HEK293 (cell line): ENCODE measurements around the gene SSTR1.

Source experiments
- CTCF ChIA-PET: fragments of 350-600 bp; formaldehyde crosslinking; extraction: SDS; loops from one replicate; lab custom pipeline; 2021; ENCODE audit warnings: antibody characterized with exemption; lab: Yijun Ruan, JAX
- POLR2A ChIA-PET: fragments of 300-600 bp; formaldehyde crosslinking; extraction: SDS; loops from one replicate; lab custom pipeline; 2020; ENCODE audit warnings: antibody characterized with exemption, inconsistent platforms; lab: Yijun Ruan, JAX
- H3K27ac ChIP-seq: fragments of 200-500 bp; sonication (Bioruptor generic); 2 replicates; pipeline ENCODE4 v1.5.1; 2014; ENCODE audit warnings: low read depth, low read length, control low read depth, inconsistent platforms; ENCODE audit errors: extremely low read depth
- H3K36me3 ChIP-seq, 2 experiments: fragments of 200-500 bp in 1 of 2; sonication (Bioruptor generic) in 1 of 2; 1 replicate in 1 of 2; 2 replicates in 1 of 2; pipeline ENCODE4 v1.5.1; 2014 to 2017; ENCODE audit warnings: inconsistent platforms in 2 of 2, low read length in 2 of 2; ENCODE audit not compliant: control insufficient read depth in 2 of 2, insufficient read depth in 1 of 2
- H3K4me1 ChIP-seq: fragments of 200-500 bp; sonication (Bioruptor generic); 2 replicates; pipeline ENCODE4 v1.5.1; 2014; ENCODE audit warnings: mild to moderate bottlenecking, low read length, inconsistent platforms; ENCODE audit not compliant: control insufficient read depth, insufficient read depth
- H3K4me3 ChIP-seq: 2 replicates; pipeline ENCODE4 v1.5.1; 2011; ENCODE audit warnings: low read depth, mild to moderate bottlenecking, control low read depth, low read length, moderate library complexity
- H3K9me3 ChIP-seq: fragments of 200-500 bp; sonication (Bioruptor generic); 2 replicates; pipeline ENCODE4 v1.5.1; 2014; ENCODE audit warnings: low read depth, low read length, inconsistent platforms; ENCODE audit not compliant: control insufficient read depth, insufficient read depth
- GLI4 ChIP-seq: fragments of 450-650 bp; formaldehyde crosslinking; IDR thresholded peaks from 2 replicates; pipeline ENCODE4 v1.5.1; 2016; ENCODE audit warnings: missing biosample characterization, missing genetic modification characterization
- INSM2 ChIP-seq: fragments of 450-650 bp; formaldehyde crosslinking; IDR thresholded peaks from 2 replicates; pipeline ENCODE4 v1.5.1; 2016; ENCODE audit warnings: missing biosample characterization, missing genetic modification characterization
- KLF16 ChIP-seq: fragments of 450-650 bp; formaldehyde crosslinking; IDR thresholded peaks from 2 replicates; pipeline ENCODE4 v1.5.1; 2017; ENCODE audit warnings: missing biosample characterization, missing genetic modification characterization
- MEIS1 ChIP-seq: sonication (generic); formaldehyde crosslinking; IDR thresholded peaks from 2 replicates; pipeline ENCODE4 v1.8.1; 2022; ENCODE audit warnings: missing genetic modification reagents, mild to moderate bottlenecking, borderline replicate concordance
- SP7 ChIP-seq: fragments of 450-650 bp; formaldehyde crosslinking; IDR thresholded peaks from 2 replicates; pipeline ENCODE4 v1.5.1; 2016; ENCODE audit warnings: missing biosample characterization, missing genetic modification characterization
- ZNF146 ChIP-seq: fragments of 450-650 bp; formaldehyde crosslinking; IDR thresholded peaks from 2 replicates; pipeline ENCODE4 v1.5.1; 2016; ENCODE audit warnings: missing biosample characterization, missing genetic modification characterization
- ZNF174 ChIP-seq: fragments of 450-650 bp; formaldehyde crosslinking; IDR thresholded peaks from 2 replicates; pipeline ENCODE4 v1.5.0; 2017; ENCODE audit warnings: missing biosample characterization, mild to moderate bottlenecking, missing genetic modification characterization
- ZNF202 ChIP-seq: fragments of 450-650 bp; formaldehyde crosslinking; IDR thresholded peaks from 2 replicates; pipeline ENCODE4 v1.5.1; 2016; ENCODE audit warnings: missing biosample characterization, missing genetic modification characterization, borderline replicate concordance
- ZNF248 ChIP-seq: fragments of 450-650 bp; formaldehyde crosslinking; IDR thresholded peaks from 2 replicates; pipeline ENCODE4 v1.5.1; 2017; ENCODE audit warnings: missing biosample characterization, missing genetic modification characterization
- ZNF366 ChIP-seq: fragments of 450-650 bp; formaldehyde crosslinking; conservative IDR thresholded peaks from 2 replicates; pipeline ENCODE4 v1.5.1; 2016; ENCODE audit warnings: missing biosample characterization, missing genetic modification characterization
- ZNF398 ChIP-seq: fragments of 450-650 bp; formaldehyde crosslinking; IDR thresholded peaks from 2 replicates; pipeline ENCODE4 v1.5.1; 2017; ENCODE audit warnings: missing biosample characterization, missing genetic modification characterization
- ZNF521 ChIP-seq: fragments of 450-650 bp; formaldehyde crosslinking; IDR thresholded peaks from 2 replicates; pipeline ENCODE4 v1.5.1; 2017; ENCODE audit warnings: missing biosample characterization, mild to moderate bottlenecking, missing genetic modification characterization
- ZNF701 ChIP-seq: fragments of 450-650 bp; formaldehyde crosslinking; IDR thresholded peaks from 2 replicates; pipeline ENCODE4 v1.5.1; 2016; ENCODE audit warnings: missing biosample characterization, missing genetic modification characterization
- ZNF776 ChIP-seq: fragments of 450-650 bp; formaldehyde crosslinking; IDR thresholded peaks from 2 replicates; pipeline ENCODE4 v1.5.0; 2017; ENCODE audit warnings: missing biosample characterization, missing genetic modification characterization, borderline replicate concordance
- ZSCAN16 ChIP-seq: fragments of 450-650 bp; formaldehyde crosslinking; IDR thresholded peaks from 2 replicates; pipeline ENCODE4 v1.5.1; 2016; ENCODE audit warnings: missing biosample characterization, missing genetic modification characterization
- TF ChIP-seq, protein P1 (sequence below): fragments of 450-650 bp; formaldehyde crosslinking; IDR thresholded peaks from 2 replicates; pipeline ENCODE4 v1.5.1; 2016; ENCODE audit warnings: missing biosample characterization, missing genetic modification characterization
- TF ChIP-seq, protein P2 (sequence below): fragments of 450-650 bp; formaldehyde crosslinking; IDR thresholded peaks from 2 replicates; pipeline ENCODE4 v1.5.1; 2017; ENCODE audit warnings: missing biosample characterization, mild to moderate bottlenecking, missing genetic modification characterization, moderate library complexity
- TF ChIP-seq, protein P3 (sequence below): fragments of 450-650 bp; formaldehyde crosslinking; IDR thresholded peaks from 2 replicates; pipeline ENCODE4 v1.5.1; 2016; ENCODE audit warnings: missing biosample characterization, missing genetic modification characterization

Gene SSTR1

GRCh38 chr14:38209572-38210557 lies 2.2 kb downstream of the SSTR1 start:
- POLR2A ChIA-PET: no interaction called here
- Histone ChIP-seq H3K4me3 (no peak overlapping the region; the same call in none of the 2 replicates), H3K36me3 (no peaks in the 10 kb centered on the region)
- no peak for TF ChIP-seq SP7 (tag by site-specific recombination)
- 0 out of 2 replicates have a peak, but pooled peaks have one; percentile 15 for TF ChIP-seq ZNF202 (tag by site-specific recombination)
- TF ChIP-seq, all 188 proteins: peak for 1
- Histone ChIP-seq H3K4me1 (no peaks in the 10 kb centered on the region; the same call in 1 of the 2 replicates), H3K9me3 (peaks cover 3% of the 10 kb centered on the region; the same call in 1 of the 2 replicates), H3K27ac (no peak overlapping the region)
- CTCF ChIA-PET: interaction anchor here (0.6 to 0.9 kb wide), 2 partner anchors 28 to 1448 kb away, joined by 3 read pairs; no protein-coding TSS in a partner anchor

- no peak overlapping the region; the same call in 1 of the 2 replicates for H3K4me3 ChIP-seq
- ChIA-PET CTCF (interaction anchor here (0.6 to 0.9 kb wide), 2 partner anchors 29 to 1449 kb away, joined by 3 read pairs; no protein-coding TSS in a partner anchor), POLR2A (no interaction called here)
- TF ChIP-seq ZNF248 (no peak), GLI4 (tag by site-specific recombination) (no peak), ZNF174 (no peak), KLF16 (tag by site-specific recombination) (no peak), ZNF776 (tag by site-specific recombination) (no peak), INSM2 (no peak)
- H3K36me3 ChIP-seq: no peaks in the 10 kb centered on the region
- no peaks in the 10 kb centered on the region; the same call in 1 of the 2 replicates for H3K4me1 ChIP-seq
- peaks cover 3% of the 10 kb centered on the region; the same call in 1 of the 2 replicates for H3K9me3 ChIP-seq
- no peak overlapping the region for H3K27ac ChIP-seq
Measured at GRCh38 chr14:38210587-38211216, 3.0 kb downstream of the SSTR1 start.

DNA sequence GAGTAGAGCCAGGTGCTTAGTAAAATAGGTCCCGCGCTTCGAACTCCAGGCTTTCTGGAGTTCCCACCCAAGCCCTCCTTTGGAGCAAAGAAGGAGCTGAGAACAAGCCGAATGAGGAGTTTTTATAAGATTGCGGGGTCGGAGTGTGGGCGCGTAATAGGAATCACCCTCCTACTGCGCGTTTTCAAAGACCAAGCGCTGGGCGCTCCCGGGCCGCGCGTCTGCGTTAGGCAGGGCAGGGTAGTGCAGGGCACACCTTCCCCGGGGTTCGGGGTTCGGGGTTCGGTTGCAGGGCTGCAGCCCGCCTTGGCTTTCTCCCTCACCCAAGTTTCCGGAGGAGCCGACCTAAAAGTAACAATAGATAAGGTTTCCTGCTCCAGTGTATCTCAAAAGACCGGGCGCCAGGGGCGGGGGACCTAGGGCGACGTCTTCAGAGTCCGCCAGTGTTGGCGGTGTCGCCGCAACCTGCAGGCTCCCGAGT lies 3.6 kb downstream of the SSTR1 start:
- ChIA-PET CTCF (interaction anchor here (0.6 kb wide), 1 partner anchor 666 kb away, joined by 3 read pairs; no protein-coding TSS in a partner anchor), POLR2A (no interaction called here)
- H3K36me3 ChIP-seq: no peaks in the 10 kb centered on the region
- H3K27ac ChIP-seq: no peak overlapping the region
- no peaks in the 10 kb centered on the region; the same call in 1 of the 2 replicates for H3K4me1 ChIP-seq
- no peaks in the 10 kb centered on the region for H3K9me3 ChIP-seq
- H3K4me3 ChIP-seq: no peak overlapping the region
- no peak for TF ChIP-seq ZNF521
- TF ChIP-seq, protein P1, sequence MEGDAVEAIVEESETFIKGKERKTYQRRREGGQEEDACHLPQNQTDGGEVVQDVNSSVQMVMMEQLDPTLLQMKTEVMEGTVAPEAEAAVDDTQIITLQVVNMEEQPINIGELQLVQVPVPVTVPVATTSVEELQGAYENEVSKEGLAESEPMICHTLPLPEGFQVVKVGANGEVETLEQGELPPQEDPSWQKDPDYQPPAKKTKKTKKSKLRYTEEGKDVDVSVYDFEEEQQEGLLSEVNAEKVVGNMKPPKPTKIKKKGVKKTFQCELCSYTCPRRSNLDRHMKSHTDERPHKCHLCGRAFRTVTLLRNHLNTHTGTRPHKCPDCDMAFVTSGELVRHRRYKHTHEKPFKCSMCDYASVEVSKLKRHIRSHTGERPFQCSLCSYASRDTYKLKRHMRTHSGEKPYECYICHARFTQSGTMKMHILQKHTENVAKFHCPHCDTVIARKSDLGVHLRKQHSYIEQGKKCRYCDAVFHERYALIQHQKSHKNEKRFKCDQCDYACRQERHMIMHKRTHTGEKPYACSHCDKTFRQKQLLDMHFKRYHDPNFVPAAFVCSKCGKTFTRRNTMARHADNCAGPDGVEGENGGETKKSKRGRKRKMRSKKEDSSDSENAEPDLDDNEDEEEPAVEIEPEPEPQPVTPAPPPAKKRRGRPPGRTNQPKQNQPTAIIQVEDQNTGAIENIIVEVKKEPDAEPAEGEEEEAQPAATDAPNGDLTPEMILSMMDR (tag by site-specific recombination): no peak
- TF ChIP-seq ZNF146 (tag by site-specific recombination): no peak
- no peak for TF ChIP-seq MEIS1
- TF ChIP-seq, protein P2, sequence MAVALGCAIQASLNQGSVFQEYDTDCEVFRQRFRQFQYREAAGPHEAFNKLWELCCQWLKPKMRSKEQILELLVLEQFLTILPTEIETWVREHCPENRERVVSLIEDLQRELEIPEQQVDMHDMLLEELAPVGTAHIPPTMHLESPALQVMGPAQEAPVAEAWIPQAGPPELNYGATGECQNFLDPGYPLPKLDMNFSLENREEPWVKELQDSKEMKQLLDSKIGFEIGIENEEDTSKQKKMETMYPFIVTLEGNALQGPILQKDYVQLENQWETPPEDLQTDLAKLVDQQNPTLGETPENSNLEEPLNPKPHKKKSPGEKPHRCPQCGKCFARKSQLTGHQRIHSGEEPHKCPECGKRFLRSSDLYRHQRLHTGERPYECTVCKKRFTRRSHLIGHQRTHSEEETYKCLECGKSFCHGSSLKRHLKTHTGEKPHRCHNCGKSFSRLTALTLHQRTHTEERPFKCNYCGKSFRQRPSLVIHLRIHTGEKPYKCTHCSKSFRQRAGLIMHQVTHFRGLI: no peak
- TF ChIP-seq ZNF202 (tag by site-specific recombination): no peak
- no peak for TF ChIP-seq ZNF366
- TF ChIP-seq, protein P3, sequence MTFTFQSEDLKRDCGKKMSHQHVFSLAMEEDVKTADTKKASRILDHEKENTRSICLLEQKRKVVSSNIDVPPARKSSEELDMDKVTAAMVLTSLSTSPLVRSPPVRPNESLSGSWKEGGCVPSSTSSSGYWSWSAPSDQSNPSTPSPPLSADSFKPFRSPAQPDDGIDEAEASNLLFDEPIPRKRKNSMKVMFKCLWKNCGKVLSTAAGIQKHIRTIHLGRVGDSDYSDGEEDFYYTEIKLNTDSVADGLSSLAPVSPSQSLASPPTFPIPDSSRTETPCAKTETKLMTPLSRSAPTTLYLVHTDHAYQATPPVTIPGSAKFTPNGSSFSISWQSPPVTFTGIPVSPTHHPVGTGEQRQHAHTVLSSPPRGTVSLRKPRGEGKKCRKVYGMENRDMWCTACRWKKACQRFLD (tag by site-specific recombination): no peak
- no peak for TF ChIP-seq ZNF398 (tag by site-specific recombination)
- TF ChIP-seq ZSCAN16 (tag by site-specific recombination): no peak
- no peak for TF ChIP-seq ZNF701 (tag by site-specific recombination)
